Ishikawa (cell line): ENCODE data around the gene REXO1.

Experiments
- CEBPB ChIP-seq: IDR thresholded peaks from 2 replicates; pipeline ENCODE4 v1.6.1; 2012
- CREB1 ChIP-seq: IDR thresholded peaks from 2 replicates; pipeline ENCODE4 v1.6.1; 2012; ENCODE audit warnings: low read depth
- EGR1 ChIP-seq: IDR thresholded peaks from 2 replicates; pipeline ENCODE4 v1.6.1; 2012
- EP300 ChIP-seq: IDR thresholded peaks from 2 replicates; pipeline ENCODE4 v1.6.1; 2012; ENCODE audit warnings: borderline replicate concordance
- FOXM1 ChIP-seq: IDR thresholded peaks from 2 replicates; pipeline ENCODE4 v1.6.1; 2012; ENCODE audit warnings: low read depth, borderline replicate concordance
- MAX ChIP-seq: IDR thresholded peaks from 2 replicates; pipeline ENCODE4 v1.6.1; 2012
- NFIC ChIP-seq: IDR thresholded peaks from 2 replicates; pipeline ENCODE4 v1.6.1; 2012
- RAD21 ChIP-seq: IDR thresholded peaks from 2 replicates; pipeline ENCODE4 v1.6.1; 2012; ENCODE audit warnings: low read depth
- TAF1 ChIP-seq: IDR thresholded peaks from 2 replicates; pipeline ENCODE4 v1.6.1; 2012; ENCODE audit warnings: low read depth, mild to moderate bottlenecking
- TCF12 ChIP-seq: IDR thresholded peaks from 2 replicates; pipeline ENCODE4 v1.6.1; 2012; ENCODE audit warnings: low read depth
- TEAD4 ChIP-seq: IDR thresholded peaks from 2 replicates; pipeline ENCODE4 v1.6.1; 2012
- YY1 ChIP-seq: IDR thresholded peaks from 2 replicates; pipeline ENCODE4 v1.6.1; 2012; ENCODE audit warnings: low read depth
- ZBTB7A ChIP-seq: IDR thresholded peaks from 2 replicates; pipeline ENCODE4 v1.6.1; 2012; ENCODE audit warnings: low read depth
- TF ChIP-seq, protein P1 (sequence below): IDR thresholded peaks from 2 replicates; pipeline ENCODE4 v1.6.1; 2012
- TF ChIP-seq, protein P2 (sequence below): IDR thresholded peaks from 2 replicates; pipeline ENCODE4 v1.6.1; 2012; ENCODE audit warnings: low read depth, mild to moderate bottlenecking

Gene REXO1

GRCh38 chr19:1827566-1828278 is 20.6 kb downstream of the REXO1 start:
- no peak for TF ChIP-seq EP300

- TF ChIP-seq ZBTB7A, result no peak; the same call in 1 of the 2 replicates
- no peak for TF ChIP-seq FOXM1
Measured at GRCh38 chr19:1826557-1827521, 21.4 kb downstream of the REXO1 start.

DNA sequence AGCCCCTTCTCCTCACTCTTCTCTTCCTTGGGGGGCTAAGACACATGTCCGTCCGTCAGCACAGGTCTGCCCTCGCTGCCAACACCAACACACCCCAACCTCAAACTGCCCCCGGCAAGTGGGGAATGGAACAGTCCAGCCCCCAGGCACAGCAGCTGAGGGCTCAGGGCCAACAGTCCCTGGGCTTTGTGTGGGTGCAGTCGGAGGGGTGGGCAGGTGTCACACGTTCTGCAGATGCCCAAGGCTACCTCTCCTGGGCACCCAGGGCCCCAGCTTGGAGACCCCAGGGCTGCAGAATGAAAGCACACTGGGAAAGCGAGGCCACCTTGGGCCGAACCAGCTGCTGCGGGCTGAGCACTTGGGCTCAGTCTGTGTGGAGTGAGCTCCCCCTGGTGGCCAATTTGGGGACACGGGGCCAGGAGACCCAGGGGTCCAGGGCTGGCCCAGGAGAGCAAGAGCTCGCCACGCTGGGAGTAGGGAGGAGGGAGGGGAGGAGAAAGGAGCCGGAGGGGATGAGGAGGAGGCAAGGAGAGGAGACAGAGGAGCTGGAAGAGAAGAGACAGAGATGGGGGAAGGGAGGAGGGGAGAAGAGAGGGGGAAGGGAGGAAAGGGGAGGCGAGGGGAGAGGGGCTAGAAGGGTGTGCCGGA is 22.2 kb downstream of the REXO1 start:
- peak; percentile 76 for TF ChIP-seq RAD21
- peak; percentile 95 for TF ChIP-seq ZBTB7A
- TF ChIP-seq, protein P1, sequence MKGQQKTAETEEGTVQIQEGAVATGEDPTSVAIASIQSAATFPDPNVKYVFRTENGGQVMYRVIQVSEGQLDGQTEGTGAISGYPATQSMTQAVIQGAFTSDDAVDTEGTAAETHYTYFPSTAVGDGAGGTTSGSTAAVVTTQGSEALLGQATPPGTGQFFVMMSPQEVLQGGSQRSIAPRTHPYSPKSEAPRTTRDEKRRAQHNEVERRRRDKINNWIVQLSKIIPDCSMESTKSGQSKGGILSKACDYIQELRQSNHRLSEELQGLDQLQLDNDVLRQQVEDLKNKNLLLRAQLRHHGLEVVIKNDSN, result no peak
- TF ChIP-seq MAX, result no peak
- no peak for TF ChIP-seq CREB1
- TF ChIP-seq YY1, result no peak
- no peak for TF ChIP-seq TEAD4

- no peak for TF ChIP-seq EP300
- TF ChIP-seq ZBTB7A, result no peak
- no peak for TF ChIP-seq MAX
- TF ChIP-seq CEBPB, result no peak
- TF ChIP-seq NFIC, result no peak
- TF ChIP-seq, protein P1, result no peak
- TF ChIP-seq, protein P2, sequence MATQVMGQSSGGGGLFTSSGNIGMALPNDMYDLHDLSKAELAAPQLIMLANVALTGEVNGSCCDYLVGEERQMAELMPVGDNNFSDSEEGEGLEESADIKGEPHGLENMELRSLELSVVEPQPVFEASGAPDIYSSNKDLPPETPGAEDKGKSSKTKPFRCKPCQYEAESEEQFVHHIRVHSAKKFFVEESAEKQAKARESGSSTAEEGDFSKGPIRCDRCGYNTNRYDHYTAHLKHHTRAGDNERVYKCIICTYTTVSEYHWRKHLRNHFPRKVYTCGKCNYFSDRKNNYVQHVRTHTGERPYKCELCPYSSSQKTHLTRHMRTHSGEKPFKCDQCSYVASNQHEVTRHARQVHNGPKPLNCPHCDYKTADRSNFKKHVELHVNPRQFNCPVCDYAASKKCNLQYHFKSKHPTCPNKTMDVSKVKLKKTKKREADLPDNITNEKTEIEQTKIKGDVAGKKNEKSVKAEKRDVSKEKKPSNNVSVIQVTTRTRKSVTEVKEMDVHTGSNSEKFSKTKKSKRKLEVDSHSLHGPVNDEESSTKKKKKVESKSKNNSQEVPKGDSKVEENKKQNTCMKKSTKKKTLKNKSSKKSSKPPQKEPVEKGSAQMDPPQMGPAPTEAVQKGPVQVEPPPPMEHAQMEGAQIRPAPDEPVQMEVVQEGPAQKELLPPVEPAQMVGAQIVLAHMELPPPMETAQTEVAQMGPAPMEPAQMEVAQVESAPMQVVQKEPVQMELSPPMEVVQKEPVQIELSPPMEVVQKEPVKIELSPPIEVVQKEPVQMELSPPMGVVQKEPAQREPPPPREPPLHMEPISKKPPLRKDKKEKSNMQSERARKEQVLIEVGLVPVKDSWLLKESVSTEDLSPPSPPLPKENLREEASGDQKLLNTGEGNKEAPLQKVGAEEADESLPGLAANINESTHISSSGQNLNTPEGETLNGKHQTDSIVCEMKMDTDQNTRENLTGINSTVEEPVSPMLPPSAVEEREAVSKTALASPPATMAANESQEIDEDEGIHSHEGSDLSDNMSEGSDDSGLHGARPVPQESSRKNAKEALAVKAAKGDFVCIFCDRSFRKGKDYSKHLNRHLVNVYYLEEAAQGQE, result no peak
- TF ChIP-seq EGR1, result no peak
- no peak for TF ChIP-seq CREB1
- no peak for TF ChIP-seq TAF1
- no peak for TF ChIP-seq TCF12
- TF ChIP-seq TEAD4, result no peak
- no peak for TF ChIP-seq YY1
- no peak for TF ChIP-seq RAD21
Measured at GRCh38 chr19:1824252-1824622, 24.0 kb downstream of the REXO1 start.

GRCh38 chr19:1823539-1824251 is 24.6 kb downstream of the REXO1 start:
- no peak for TF ChIP-seq TEAD4
- no peak for TF ChIP-seq TCF12
- no peak for TF ChIP-seq NFIC
- TF ChIP-seq, protein P2, result no peak
- TF ChIP-seq CREB1, result no peak
- no peak for TF ChIP-seq RAD21
